HepG2 (cell line): ENCODE results near the gene CEP250.

Experiments
- MAF1 ChIP-seq: sonication (generic); formaldehyde crosslinking; IDR thresholded peaks from 2 replicates; pipeline ENCODE4 v1.5.0; 2020; ENCODE audit warnings: missing genetic modification reagents, borderline replicate concordance
- TF ChIP-seq, protein P1 (sequence below): sonication (generic); formaldehyde crosslinking; IDR thresholded peaks from 2 replicates; pipeline ENCODE4 v1.4.0; 2020; ENCODE audit warnings: low read depth, missing genetic modification reagents

DNA sequence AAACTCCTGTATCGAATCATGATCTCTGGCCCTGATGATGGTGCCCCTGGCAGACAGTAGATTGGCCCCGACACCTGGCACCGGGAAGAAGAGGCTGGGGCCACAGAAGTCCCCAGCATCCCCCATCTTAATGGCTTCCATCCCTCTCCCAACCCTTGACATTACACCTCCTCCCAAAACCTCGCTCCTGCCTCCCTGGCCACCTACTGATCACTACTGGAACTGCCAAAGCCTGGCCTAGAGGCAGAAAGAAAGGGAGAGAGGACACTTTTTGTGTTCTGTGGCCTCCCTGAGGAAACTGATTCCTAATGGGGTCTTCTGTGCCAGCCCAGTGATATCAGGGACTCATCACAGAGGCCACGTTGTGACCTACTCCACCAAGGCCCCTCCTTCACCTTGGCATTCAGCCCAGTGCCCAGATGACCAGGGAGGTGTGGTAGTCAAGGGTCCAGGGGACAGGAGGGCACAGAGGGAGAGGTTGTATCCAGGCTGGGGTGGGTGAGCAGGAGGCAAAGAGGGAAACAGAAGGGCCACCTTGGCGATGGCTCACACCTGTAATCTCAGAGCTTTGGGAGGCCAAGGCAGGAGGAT is 68.0 kb downstream of the CEP250 start:
- TF ChIP-seq, protein P1, sequence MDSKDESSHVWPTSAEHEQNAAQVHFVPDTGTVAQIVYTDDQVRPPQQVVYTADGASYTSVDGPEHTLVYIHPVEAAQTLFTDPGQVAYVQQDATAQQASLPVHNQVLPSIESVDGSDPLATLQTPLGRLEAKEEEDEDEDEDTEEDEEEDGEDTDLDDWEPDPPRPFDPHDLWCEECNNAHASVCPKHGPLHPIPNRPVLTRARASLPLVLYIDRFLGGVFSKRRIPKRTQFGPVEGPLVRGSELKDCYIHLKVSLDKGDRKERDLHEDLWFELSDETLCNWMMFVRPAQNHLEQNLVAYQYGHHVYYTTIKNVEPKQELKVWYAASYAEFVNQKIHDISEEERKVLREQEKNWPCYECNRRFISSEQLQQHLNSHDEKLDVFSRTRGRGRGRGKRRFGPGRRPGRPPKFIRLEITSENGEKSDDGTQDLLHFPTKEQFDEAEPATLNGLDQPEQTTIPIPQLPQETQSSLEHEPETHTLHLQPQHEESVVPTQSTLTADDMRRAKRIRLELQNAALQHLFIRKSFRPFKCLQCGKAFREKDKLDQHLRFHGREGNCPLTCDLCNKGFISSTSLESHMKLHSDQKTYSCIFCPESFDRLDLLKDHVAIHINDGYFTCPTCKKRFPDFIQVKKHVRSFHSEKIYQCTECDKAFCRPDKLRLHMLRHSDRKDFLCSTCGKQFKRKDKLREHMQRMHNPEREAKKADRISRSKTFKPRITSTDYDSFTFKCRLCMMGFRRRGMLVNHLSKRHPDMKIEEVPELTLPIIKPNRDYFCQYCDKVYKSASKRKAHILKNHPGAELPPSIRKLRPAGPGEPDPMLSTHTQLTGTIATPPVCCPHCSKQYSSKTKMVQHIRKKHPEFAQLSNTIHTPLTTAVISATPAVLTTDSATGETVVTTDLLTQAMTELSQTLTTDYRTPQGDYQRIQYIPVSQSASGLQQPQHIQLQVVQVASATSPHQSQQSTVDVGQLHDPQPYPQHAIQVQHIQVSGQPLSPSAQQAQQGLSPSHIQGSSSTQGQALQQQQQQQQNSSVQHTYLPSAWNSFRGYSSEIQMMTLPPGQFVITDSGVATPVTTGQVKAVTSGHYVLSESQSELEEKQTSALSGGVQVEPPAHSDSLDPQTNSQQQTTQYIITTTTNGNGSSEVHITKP (CRISPR knock-in tag): no peak
- no peak for TF ChIP-seq MAF1 (CRISPR knock-in tag)
